HEK293 (cell line): ENCODE data around the gene ARHGAP25.

Experiments
- ZNF140 ChIP-seq: fragments of 450-650 bp; formaldehyde crosslinking; IDR thresholded peaks from 2 replicates; pipeline ENCODE4 v1.5.1; 2016; ENCODE audit warnings: missing biosample characterization, missing genetic modification characterization
- ZNF214 ChIP-seq: fragments of 450-650 bp; formaldehyde crosslinking; IDR thresholded peaks from 2 replicates; pipeline ENCODE4 v1.5.1; 2017; ENCODE audit warnings: missing biosample characterization, mild to moderate bottlenecking, missing genetic modification characterization, borderline replicate concordance
- ZNF274 ChIP-seq, 2 experiments: fragments of 200-500 bp in 1 of 2; fragments of 450-650 bp in 1 of 2; sonication (Bioruptor generic) in 1 of 2; formaldehyde crosslinking in 1 of 2; IDR thresholded peaks; 2 replicates each; pipeline versions ENCODE4 v1.5.1 to v1.6.1; 2014 to 2016; ENCODE audit warnings: borderline replicate concordance in 1 of 2, inconsistent platforms in 1 of 2, low read length in 1 of 2, missing biosample characterization in 1 of 2, missing genetic modification characterization in 1 of 2
- ZNF416 ChIP-seq: fragments of 450-650 bp; formaldehyde crosslinking; IDR thresholded peaks from 2 replicates; pipeline ENCODE4 v1.5.1; 2016; ENCODE audit warnings: missing biosample characterization, missing genetic modification characterization
- ZNF664 ChIP-seq: fragments of 450-650 bp; formaldehyde crosslinking; IDR thresholded peaks from 2 replicates; pipeline ENCODE4 v1.5.1; 2016; ENCODE audit warnings: missing biosample characterization, missing genetic modification characterization
- TF ChIP-seq, protein P1 (sequence below): fragments of 450-650 bp; formaldehyde crosslinking; IDR thresholded peaks from 2 replicates; pipeline ENCODE4 v1.5.1; 2016; ENCODE audit warnings: missing biosample characterization, missing genetic modification characterization
- TF ChIP-seq, protein P2 (sequence below): fragments of 450-650 bp; formaldehyde crosslinking; IDR thresholded peaks from 2 replicates; pipeline ENCODE4 v1.5.1; 2016; ENCODE audit warnings: missing biosample characterization, missing genetic modification characterization
- TF ChIP-seq, protein P3 (sequence below): fragments of 450-650 bp; formaldehyde crosslinking; IDR thresholded peaks from 2 replicates; pipeline ENCODE4 v1.5.1; 2016; ENCODE audit warnings: missing biosample characterization, missing genetic modification characterization
- TF ChIP-seq, protein P4 (sequence below): fragments of 450-650 bp; formaldehyde crosslinking; IDR thresholded peaks from 2 replicates; pipeline ENCODE4 v1.5.1; 2016; ENCODE audit warnings: missing biosample characterization, missing genetic modification characterization
- TF ChIP-seq, protein P5 (sequence below): fragments of 450-650 bp; formaldehyde crosslinking; IDR thresholded peaks from 2 replicates; pipeline ENCODE4 v1.5.1; 2016; ENCODE audit warnings: missing biosample characterization, missing genetic modification characterization, low read depth
- TF ChIP-seq, protein P6 (sequence below): fragments of 450-650 bp; IDR thresholded peaks from 2 replicates; pipeline ENCODE4 v1.5.1; 2018; ENCODE audit warnings: missing biosample characterization, mild to moderate bottlenecking, missing genetic modification characterization
- TF ChIP-seq, protein P7 (sequence below): fragments of 450-650 bp; formaldehyde crosslinking; IDR thresholded peaks from 2 replicates; pipeline ENCODE4 v1.5.1; 2016; ENCODE audit warnings: missing biosample characterization, missing genetic modification characterization

DNA sequence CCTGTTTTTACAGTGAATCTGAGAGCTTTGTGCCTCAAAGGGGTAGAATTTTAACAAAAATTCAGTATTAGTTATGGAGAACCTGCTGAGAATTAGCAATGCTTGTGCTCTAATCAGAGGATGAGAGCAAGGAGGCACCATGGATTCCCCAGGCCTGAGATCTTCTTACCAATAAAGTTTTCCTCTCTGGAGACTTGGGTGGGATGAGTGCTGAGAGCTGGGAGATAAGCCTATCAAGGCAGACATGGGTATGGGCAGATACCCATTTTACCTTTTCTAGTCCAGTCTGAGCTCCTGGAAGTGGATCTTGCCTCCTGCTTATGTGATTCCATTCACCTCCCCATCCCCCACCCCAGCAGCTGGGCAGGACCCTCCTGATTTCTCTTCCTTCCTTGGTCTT is 82.7 kb downstream of the ARHGAP25 start:
- TF ChIP-seq ZNF274 (IDR thresholded peaks at IDR 0.05; ENCODE audit: low read length) (no peak), ZNF274 (tag by site-specific recombination; IDR thresholded peaks at IDR 0.05; ENCODE audit: borderline replicate concordance) (no peak), ZNF416 (tag by site-specific recombination) (no peak), ZNF664 (tag by site-specific recombination) (no peak), ZNF214 (no peak), ZNF140 (tag by site-specific recombination) (no peak)
- TF ChIP-seq, protein P1, sequence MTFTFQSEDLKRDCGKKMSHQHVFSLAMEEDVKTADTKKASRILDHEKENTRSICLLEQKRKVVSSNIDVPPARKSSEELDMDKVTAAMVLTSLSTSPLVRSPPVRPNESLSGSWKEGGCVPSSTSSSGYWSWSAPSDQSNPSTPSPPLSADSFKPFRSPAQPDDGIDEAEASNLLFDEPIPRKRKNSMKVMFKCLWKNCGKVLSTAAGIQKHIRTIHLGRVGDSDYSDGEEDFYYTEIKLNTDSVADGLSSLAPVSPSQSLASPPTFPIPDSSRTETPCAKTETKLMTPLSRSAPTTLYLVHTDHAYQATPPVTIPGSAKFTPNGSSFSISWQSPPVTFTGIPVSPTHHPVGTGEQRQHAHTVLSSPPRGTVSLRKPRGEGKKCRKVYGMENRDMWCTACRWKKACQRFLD (tag by site-specific recombination), result no peak
- TF ChIP-seq, protein P2, sequence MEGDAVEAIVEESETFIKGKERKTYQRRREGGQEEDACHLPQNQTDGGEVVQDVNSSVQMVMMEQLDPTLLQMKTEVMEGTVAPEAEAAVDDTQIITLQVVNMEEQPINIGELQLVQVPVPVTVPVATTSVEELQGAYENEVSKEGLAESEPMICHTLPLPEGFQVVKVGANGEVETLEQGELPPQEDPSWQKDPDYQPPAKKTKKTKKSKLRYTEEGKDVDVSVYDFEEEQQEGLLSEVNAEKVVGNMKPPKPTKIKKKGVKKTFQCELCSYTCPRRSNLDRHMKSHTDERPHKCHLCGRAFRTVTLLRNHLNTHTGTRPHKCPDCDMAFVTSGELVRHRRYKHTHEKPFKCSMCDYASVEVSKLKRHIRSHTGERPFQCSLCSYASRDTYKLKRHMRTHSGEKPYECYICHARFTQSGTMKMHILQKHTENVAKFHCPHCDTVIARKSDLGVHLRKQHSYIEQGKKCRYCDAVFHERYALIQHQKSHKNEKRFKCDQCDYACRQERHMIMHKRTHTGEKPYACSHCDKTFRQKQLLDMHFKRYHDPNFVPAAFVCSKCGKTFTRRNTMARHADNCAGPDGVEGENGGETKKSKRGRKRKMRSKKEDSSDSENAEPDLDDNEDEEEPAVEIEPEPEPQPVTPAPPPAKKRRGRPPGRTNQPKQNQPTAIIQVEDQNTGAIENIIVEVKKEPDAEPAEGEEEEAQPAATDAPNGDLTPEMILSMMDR (tag by site-specific recombination), result no peak
- TF ChIP-seq, protein P3, sequence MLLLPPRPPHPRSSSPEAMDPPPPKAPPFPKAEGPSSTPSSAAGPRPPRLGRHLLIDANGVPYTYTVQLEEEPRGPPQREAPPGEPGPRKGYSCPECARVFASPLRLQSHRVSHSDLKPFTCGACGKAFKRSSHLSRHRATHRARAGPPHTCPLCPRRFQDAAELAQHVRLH (tag by site-specific recombination), result no peak
- TF ChIP-seq, protein P4, sequence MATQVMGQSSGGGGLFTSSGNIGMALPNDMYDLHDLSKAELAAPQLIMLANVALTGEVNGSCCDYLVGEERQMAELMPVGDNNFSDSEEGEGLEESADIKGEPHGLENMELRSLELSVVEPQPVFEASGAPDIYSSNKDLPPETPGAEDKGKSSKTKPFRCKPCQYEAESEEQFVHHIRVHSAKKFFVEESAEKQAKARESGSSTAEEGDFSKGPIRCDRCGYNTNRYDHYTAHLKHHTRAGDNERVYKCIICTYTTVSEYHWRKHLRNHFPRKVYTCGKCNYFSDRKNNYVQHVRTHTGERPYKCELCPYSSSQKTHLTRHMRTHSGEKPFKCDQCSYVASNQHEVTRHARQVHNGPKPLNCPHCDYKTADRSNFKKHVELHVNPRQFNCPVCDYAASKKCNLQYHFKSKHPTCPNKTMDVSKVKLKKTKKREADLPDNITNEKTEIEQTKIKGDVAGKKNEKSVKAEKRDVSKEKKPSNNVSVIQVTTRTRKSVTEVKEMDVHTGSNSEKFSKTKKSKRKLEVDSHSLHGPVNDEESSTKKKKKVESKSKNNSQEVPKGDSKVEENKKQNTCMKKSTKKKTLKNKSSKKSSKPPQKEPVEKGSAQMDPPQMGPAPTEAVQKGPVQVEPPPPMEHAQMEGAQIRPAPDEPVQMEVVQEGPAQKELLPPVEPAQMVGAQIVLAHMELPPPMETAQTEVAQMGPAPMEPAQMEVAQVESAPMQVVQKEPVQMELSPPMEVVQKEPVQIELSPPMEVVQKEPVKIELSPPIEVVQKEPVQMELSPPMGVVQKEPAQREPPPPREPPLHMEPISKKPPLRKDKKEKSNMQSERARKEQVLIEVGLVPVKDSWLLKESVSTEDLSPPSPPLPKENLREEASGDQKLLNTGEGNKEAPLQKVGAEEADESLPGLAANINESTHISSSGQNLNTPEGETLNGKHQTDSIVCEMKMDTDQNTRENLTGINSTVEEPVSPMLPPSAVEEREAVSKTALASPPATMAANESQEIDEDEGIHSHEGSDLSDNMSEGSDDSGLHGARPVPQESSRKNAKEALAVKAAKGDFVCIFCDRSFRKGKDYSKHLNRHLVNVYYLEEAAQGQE, result no peak
- TF ChIP-seq, protein P5, sequence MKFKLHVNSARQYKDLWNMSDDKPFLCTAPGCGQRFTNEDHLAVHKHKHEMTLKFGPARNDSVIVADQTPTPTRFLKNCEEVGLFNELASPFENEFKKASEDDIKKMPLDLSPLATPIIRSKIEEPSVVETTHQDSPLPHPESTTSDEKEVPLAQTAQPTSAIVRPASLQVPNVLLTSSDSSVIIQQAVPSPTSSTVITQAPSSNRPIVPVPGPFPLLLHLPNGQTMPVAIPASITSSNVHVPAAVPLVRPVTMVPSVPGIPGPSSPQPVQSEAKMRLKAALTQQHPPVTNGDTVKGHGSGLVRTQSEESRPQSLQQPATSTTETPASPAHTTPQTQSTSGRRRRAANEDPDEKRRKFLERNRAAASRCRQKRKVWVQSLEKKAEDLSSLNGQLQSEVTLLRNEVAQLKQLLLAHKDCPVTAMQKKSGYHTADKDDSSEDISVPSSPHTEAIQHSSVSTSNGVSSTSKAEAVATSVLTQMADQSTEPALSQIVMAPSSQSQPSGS (tag by site-specific recombination), result no peak
- TF ChIP-seq, protein P6, sequence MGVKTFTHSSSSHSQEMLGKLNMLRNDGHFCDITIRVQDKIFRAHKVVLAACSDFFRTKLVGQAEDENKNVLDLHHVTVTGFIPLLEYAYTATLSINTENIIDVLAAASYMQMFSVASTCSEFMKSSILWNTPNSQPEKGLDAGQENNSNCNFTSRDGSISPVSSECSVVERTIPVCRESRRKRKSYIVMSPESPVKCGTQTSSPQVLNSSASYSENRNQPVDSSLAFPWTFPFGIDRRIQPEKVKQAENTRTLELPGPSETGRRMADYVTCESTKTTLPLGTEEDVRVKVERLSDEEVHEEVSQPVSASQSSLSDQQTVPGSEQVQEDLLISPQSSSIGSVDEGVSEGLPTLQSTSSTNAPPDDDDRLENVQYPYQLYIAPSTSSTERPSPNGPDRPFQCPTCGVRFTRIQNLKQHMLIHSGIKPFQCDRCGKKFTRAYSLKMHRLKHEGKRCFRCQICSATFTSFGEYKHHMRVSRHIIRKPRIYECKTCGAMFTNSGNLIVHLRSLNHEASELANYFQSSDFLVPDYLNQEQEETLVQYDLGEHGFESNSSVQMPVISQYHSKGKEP (tag by site-specific recombination), result no peak
- TF ChIP-seq, protein P7, sequence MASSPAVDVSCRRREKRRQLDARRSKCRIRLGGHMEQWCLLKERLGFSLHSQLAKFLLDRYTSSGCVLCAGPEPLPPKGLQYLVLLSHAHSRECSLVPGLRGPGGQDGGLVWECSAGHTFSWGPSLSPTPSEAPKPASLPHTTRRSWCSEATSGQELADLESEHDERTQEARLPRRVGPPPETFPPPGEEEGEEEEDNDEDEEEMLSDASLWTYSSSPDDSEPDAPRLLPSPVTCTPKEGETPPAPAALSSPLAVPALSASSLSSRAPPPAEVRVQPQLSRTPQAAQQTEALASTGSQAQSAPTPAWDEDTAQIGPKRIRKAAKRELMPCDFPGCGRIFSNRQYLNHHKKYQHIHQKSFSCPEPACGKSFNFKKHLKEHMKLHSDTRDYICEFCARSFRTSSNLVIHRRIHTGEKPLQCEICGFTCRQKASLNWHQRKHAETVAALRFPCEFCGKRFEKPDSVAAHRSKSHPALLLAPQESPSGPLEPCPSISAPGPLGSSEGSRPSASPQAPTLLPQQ (tag by site-specific recombination), result no peak
